HCT116 (cell line): Measurements from ENCODE around the gene TTLL6.

Experiments used
- ATF3 ChIP-seq: IDR thresholded peaks from 2 replicates; pipeline ENCODE4 v1.6.1; 2012
- EGR1 ChIP-seq: IDR thresholded peaks from 2 replicates; pipeline ENCODE4 v1.6.1; 2012; ENCODE audit warnings: low read depth
- EZH2 ChIP-seq: fragments of 200-600 bp; sonication (generic); IDR thresholded peaks from 2 replicates; pipeline ENCODE4 v1.6.1; 2017; ENCODE audit warnings: antibody characterized with exemption, mixed run types
- JUND ChIP-seq: IDR thresholded peaks from 2 replicates; pipeline ENCODE4 v1.6.1; 2012
- POLR2A ChIP-seq: IDR thresholded peaks from 2 replicates; pipeline ENCODE4 v1.7.0; 2011; ENCODE audit warnings: borderline replicate concordance; ENCODE audit not compliant: insufficient read depth, insufficient read length; ENCODE audit errors: extremely low read depth
- POLR2AphosphoS5 ChIP-seq: IDR thresholded peaks from 2 replicates; pipeline ENCODE4 v1.6.1; 2011; ENCODE audit warnings: mild to moderate bottlenecking, low read depth, low read length, moderate library complexity
- REST ChIP-seq: IDR thresholded peaks from 2 replicates; pipeline ENCODE4 v1.6.1; 2012; ENCODE audit warnings: low read depth
- SP1 ChIP-seq: IDR thresholded peaks from 2 replicates; pipeline ENCODE4 v1.6.1; 2012; ENCODE audit warnings: low read depth
- ZBTB33 ChIP-seq: IDR thresholded peaks from 2 replicates; pipeline ENCODE4 v1.6.1; 2011; ENCODE audit warnings: mild to moderate bottlenecking, low read length, moderate library complexity; ENCODE audit not compliant: insufficient replicate concordance; ENCODE audit errors: extremely low read depth
- ZNF274 ChIP-seq: fragments of 200-500 bp; sonication (Bioruptor generic); IDR thresholded peaks from 2 replicates; pipeline ENCODE4 v1.6.1; 2014; ENCODE audit warnings: mild to moderate bottlenecking, low read depth, low read length, inconsistent platforms
- TF ChIP-seq, protein P1 (sequence below), 3 experiments: fragments of 200-600 bp in 1 of 3; sonication (generic) in 1 of 3; IDR thresholded peaks in 2 of 3; conservative IDR thresholded peaks in 1 of 3; 2 replicates each; pipeline ENCODE4 v1.5.1; 2012 to 2017; ENCODE audit warnings: low read depth in 2 of 3, low read length in 2 of 3, antibody characterized with exemption in 1 of 3, borderline replicate concordance in 1 of 3, control low read depth in 1 of 3, mild to moderate bottlenecking in 1 of 3, mixed read lengths in 1 of 3, mixed run types in 1 of 3, moderate library complexity in 1 of 3; ENCODE audit not compliant: insufficient read depth in 1 of 3
- TF ChIP-seq, protein P2 (sequence below): IDR thresholded peaks from 2 replicates; pipeline ENCODE4 v1.6.1; 2012

DNA sequence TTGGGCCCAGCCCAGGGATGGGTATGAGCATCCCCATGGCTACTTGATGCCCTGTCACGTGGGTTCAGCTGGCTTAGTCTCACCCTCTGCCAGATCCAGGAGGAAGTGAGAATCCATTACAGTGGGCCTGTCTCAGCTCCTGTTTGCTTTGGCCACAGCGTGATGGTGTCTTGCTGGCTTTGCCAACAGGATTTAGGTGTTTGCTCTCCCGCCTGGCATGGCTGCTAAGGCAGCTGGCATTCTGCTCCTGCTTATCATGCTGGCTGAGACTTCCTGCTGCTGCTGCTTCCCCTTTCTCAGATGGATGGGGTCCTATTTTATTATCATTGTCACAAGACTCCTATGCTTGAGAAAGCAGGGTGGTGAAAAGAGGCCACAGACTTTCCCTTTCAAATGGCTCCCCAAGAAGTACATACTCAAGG lies 60.2 kb downstream of the TTLL6 start:
- TF ChIP-seq, protein P1, sequence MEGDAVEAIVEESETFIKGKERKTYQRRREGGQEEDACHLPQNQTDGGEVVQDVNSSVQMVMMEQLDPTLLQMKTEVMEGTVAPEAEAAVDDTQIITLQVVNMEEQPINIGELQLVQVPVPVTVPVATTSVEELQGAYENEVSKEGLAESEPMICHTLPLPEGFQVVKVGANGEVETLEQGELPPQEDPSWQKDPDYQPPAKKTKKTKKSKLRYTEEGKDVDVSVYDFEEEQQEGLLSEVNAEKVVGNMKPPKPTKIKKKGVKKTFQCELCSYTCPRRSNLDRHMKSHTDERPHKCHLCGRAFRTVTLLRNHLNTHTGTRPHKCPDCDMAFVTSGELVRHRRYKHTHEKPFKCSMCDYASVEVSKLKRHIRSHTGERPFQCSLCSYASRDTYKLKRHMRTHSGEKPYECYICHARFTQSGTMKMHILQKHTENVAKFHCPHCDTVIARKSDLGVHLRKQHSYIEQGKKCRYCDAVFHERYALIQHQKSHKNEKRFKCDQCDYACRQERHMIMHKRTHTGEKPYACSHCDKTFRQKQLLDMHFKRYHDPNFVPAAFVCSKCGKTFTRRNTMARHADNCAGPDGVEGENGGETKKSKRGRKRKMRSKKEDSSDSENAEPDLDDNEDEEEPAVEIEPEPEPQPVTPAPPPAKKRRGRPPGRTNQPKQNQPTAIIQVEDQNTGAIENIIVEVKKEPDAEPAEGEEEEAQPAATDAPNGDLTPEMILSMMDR (IDR thresholded peaks at IDR 0.05 in 2 of 3, conservative IDR thresholded peaks at IDR 0.05 in 1 of 3; ENCODE audit: borderline replicate concordance in 1 of 3, insufficient read depth in 1 of 3, low read depth in 2 of 3, low read length in 2 of 3) = no peak
- TF ChIP-seq, protein P2, sequence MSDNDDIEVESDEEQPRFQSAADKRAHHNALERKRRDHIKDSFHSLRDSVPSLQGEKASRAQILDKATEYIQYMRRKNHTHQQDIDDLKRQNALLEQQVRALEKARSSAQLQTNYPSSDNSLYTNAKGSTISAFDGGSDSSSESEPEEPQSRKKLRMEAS = no peak
- no peak for TF ChIP-seq EZH2
- no peak for TF ChIP-seq SP1
- no peak for TF ChIP-seq POLR2A
- TF ChIP-seq JUND = no peak
- no peak for TF ChIP-seq REST
- TF ChIP-seq ZBTB33 = no peak
- TF ChIP-seq EGR1 = no peak
- TF ChIP-seq POLR2AphosphoS5 = no peak
- no peak for TF ChIP-seq ZNF274
- no peak for TF ChIP-seq ATF3
